Activated T-cell treated with anti-CD3 and anti-CD28 coated beads for 48 hours (primary cell): ENCODE measurements around the gene CLDN15.
"Not testable (repeated sequence)": the region's sequence is repeated elsewhere in the genome, so short reads cannot be mapped to it uniquely, and the experiment has no call there.

ENCODE experiments used
- DNase-seq: peaks from one replicate; pipeline ENCODE4 v3.0.0-alpha.2; 2020; ENCODE audit warnings: low read depth

The CLDN15 gene

DNA sequence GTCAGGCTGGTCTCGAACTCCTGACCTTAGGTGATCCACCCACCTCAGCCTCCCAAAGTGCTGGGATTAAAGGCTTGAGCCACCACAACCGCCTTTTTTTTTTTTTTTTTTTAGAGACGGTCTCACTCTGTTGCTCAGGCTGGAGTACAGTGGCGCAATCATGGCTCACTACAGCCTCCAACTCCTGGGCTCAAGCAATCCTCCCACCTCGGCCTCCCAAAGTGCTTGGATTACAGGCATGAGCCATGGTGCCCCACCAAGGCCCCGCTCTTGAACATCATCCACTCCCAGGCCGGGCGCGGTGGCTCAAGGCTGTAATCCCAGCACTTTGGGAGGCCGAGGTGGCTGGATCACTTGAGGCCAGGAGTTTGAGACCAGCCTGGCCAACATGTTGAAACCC is 38.1 kb downstream of the CLDN15 start:
- not testable (repeated sequence) for DNase-seq

DNA sequence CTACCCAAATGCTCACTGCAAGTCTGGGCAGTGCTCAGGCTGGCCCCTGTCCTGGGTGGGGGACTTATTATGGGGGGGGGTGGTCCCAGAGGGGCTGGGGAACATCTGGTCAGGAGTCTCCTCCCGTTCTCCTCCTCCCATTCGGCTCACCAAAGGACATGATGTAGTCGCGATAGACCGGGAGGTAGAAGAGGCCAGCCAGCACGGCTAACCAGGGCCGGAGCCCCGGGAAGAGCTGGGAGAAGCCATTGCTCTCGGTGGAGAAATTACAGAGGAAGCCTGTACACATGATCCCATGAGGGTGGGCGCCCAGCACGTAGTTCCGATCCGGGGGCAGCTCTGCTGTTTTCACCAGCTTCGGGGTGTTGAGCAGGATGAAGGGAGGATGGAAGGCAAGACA is 39.1 kb downstream of the CLDN15 start:
- DNase-seq: no peak

DNA sequence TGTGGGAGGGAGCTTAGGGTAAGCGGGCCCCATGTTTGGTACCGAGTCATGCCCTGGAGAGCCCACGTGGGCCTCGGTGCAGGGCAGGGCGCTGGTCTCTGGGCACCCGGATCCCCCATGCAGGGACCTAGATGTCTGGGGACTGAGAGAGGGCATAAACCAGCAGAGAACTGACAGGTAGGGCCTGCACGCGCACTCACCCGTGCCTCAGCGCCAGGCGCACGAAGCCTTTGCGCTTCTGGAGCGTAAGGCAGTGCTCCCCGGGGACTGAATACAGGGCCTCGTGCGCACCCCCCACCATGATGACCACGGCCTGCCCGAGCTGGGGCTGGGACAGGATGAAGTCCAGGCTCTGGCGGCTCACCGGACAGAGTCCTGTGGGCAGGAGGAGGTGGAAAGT is 39.6 kb downstream of the CLDN15 start:
- DNase-seq: no peak

DNA sequence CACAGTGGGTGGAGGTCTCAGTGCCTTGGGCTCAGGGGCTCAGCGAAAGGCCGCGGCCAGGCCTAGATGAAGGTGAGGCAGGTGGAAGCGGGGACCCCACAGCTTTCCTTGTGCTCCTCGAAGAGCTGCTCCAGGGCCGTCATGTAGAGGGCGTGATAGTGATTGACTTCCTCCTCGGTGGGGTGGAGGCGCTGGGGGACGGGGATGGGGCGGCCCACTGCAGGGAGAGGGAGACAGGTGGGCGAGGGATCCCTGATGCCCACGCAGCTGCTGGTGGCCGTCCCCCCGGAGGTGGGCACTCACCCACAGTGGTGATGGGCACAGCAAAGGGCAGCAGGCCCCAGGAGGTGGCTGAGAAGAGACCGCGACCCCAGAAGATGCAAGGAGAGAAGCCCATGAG is 41.7 kb downstream of the CLDN15 start:
- DNase-seq: no peak

DNA sequence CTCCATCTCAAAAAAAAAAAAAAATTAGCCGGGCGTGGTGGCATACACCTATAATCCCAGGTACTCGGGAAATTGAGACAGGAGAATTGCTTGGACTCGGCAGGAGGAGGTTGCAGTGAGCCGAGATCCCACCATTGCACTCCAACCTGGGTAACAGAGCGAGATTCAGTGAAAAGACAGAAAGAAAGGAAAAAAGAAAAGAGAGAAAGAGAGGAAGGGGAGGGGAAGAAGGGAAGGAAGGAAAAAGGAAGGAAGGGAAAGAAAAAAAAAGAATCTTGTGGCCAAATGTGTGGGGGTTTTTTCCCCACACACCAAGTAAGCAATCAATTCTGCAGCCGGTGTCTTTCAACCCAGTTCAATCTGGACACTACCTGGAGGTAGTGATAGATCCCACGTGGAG is 48.5 kb downstream of the CLDN15 start:
- DNase-seq: no peak

DNA sequence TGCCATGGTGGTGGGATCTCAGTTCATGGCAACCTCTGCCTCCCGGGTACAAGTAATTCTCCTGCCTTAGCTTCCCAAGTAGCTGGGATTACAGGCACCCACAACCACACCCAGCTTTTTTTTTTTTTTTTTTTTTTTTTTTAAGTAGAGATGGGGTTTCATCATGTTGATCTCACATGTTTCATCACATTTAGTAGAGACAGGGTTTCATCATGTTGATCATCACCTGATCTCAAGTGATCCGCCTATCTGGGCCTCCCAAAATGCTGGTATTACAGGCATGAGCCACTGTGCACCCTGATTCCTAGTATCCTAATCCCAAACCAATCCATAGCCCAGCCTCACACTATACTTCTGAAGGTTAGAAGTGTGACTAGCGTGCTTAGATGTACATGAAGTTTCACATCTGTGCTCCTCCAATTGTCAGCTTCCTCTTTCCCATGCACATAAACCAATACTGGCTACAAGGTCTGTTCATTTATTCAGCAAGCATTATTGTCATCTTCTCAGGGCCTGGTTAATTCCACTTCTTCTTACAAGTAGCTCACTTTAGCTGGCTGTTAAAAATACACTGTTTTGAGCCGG is 50.7 kb downstream of the CLDN15 start:
- DNase-seq: no peak

DNA sequence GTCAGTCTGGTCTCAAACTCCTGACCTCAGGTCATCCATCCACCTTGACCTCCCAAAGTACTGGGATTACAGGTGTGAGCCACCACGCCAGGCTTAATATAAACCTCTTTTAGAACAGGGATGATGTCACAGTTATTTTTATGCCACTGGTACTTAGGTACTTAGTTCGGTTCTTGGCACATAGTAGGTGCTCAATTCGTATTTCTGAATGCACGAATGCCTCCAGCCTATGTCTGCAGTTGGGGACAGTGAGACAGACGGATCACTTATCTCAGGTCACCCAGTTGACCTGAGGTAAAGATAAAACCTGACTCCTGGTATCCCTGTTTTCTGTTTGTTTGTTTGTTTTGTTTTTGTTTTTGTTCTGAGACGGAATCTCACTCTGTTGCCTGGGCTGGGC is 51.4 kb downstream of the CLDN15 start:
- DNase-seq: no peak

DNA sequence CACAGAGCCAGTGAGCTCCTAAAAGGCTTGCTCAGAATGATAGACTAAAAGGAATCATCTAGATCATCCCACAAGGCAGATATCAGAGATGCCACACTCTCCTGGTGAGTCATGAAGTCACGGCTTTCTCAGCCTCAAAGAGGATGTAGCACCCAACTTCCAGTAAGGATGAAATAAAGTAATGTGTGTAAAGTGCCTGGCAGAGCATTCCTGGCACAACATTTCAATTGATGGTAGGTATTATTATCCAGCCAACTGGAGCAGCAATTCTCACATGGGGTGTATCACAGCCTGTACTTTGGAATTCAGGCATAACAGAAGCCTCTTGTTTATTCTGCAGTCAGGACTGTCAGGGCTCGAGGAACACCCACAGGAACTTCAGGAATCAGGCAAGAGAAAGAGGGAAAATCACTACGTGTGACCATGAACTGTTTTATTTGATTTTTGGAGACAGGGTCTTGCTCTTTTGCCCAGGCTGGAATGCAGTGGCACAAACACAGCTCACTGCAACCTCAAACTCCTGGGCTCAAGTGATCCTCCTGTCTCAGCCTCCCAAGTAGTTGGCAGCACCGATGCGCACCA is 52.3 kb downstream of the CLDN15 start:
- DNase-seq: no peak
